HL-60 (cell line): ENCODE results near the gene CHCHD6.

ENCODE experiments used
- DNase-seq, 2 experiments: peaks; one replicate each; pipeline ENCODE4 v3.0.0-alpha.2; 2010 to 2020; ENCODE audit warnings: low read depth in 1 of 2, low spot score in 1 of 2
- H3K27ac ChIP-seq: fragments of 250-450 bp; sonication (Bioruptor Pico); replicated peaks from 2 replicates; pipeline ENCODE4 v1.5.1; 2020; ENCODE audit warnings: mild to moderate bottlenecking, moderate library complexity
- H3K27me3 ChIP-seq: fragments of 250-450 bp; sonication (Bioruptor Pico); 2 replicates; pipeline ENCODE4 v1.5.1; 2021; ENCODE audit warnings: mild to moderate bottlenecking, moderate library complexity; ENCODE audit not compliant: insufficient read depth, poor library complexity, severe bottlenecking
- H3K4me3 ChIP-seq: replicated peaks from 2 replicates; pipeline ENCODE4 v1.5.1; 2011; ENCODE audit warnings: mild to moderate bottlenecking, control low read depth, low read length; ENCODE audit not compliant: insufficient read depth
- GABPA ChIP-seq: IDR thresholded peaks from 2 replicates; pipeline ENCODE4 v1.6.1; 2012; ENCODE audit warnings: low read depth
- POLR2AphosphoS5 ChIP-seq: IDR thresholded peaks from 2 replicates; pipeline ENCODE4 v1.6.1; 2012; ENCODE audit warnings: low read depth
- SPI1 ChIP-seq: IDR thresholded peaks from 2 replicates; pipeline ENCODE4 v1.6.1; 2012; ENCODE audit warnings: low read depth, mild to moderate bottlenecking, borderline replicate concordance
- TF ChIP-seq, protein P1 (sequence below): IDR thresholded peaks from one replicate; pipeline ENCODE4 v1.5.1; 2011; ENCODE audit warnings: low read length, control low read depth, inconsistent platforms; ENCODE audit not compliant: insufficient read depth
- TF ChIP-seq, protein P2 (sequence below): IDR thresholded peaks from 2 replicates; pipeline ENCODE4 v1.6.1; 2012; ENCODE audit warnings: low read depth; ENCODE audit not compliant: insufficient replicate concordance

CHCHD6 gene

DNA sequence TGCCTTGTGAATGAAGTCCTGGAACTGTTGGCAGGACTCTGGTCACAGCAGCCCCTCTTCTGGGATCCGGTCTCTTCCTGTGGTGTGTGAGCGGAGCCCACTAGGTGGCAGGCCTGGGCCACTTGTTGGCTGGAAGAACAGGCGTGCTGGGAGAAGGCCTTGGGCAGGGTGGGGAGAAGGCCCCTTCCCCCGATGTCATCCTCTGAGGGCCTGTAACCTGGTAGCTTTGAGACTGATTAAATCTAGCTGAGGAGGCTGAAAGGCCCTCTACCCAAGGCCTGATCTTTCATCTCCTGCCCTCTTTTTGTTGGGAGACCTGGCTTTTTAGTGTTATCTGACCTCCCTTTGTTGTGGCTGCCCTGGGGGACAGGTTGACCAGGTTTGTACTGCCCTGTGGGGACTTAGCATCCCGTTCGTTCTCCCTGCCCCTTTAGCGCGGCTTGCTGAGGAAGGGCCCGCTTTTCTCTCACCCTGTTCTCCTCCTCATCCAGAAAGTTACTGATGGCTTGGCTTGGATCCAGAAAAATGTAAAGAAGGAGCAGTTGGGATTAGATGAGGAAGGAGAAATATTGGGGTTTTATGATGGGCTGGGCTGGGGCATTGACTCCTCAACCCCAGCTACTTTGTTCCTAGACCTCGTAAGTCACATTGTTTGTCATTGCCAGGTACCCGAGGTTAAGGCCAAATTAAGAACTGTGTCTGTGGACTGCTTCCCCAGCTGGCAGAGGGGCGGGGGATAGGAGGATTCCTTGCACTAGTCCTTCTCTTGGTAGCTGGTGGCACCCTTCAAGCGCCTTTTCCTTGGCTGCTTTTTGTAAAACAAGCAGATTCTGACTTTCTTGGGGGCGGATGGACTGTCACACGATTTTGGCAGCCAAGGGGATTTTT, 48.5 kb downstream of the CHCHD6 start:
- no peak overlapping the region for H3K27ac ChIP-seq
- H3K4me3 ChIP-seq = no peak overlapping the region
- peak; percentile 17 to 66 for DNase-seq
- TF ChIP-seq, protein P1, sequence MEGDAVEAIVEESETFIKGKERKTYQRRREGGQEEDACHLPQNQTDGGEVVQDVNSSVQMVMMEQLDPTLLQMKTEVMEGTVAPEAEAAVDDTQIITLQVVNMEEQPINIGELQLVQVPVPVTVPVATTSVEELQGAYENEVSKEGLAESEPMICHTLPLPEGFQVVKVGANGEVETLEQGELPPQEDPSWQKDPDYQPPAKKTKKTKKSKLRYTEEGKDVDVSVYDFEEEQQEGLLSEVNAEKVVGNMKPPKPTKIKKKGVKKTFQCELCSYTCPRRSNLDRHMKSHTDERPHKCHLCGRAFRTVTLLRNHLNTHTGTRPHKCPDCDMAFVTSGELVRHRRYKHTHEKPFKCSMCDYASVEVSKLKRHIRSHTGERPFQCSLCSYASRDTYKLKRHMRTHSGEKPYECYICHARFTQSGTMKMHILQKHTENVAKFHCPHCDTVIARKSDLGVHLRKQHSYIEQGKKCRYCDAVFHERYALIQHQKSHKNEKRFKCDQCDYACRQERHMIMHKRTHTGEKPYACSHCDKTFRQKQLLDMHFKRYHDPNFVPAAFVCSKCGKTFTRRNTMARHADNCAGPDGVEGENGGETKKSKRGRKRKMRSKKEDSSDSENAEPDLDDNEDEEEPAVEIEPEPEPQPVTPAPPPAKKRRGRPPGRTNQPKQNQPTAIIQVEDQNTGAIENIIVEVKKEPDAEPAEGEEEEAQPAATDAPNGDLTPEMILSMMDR = peak; percentile 63
- TF ChIP-seq GABPA = no peak
- H3K27me3 ChIP-seq = no peaks in the 10 kb centered on the region

DNA sequence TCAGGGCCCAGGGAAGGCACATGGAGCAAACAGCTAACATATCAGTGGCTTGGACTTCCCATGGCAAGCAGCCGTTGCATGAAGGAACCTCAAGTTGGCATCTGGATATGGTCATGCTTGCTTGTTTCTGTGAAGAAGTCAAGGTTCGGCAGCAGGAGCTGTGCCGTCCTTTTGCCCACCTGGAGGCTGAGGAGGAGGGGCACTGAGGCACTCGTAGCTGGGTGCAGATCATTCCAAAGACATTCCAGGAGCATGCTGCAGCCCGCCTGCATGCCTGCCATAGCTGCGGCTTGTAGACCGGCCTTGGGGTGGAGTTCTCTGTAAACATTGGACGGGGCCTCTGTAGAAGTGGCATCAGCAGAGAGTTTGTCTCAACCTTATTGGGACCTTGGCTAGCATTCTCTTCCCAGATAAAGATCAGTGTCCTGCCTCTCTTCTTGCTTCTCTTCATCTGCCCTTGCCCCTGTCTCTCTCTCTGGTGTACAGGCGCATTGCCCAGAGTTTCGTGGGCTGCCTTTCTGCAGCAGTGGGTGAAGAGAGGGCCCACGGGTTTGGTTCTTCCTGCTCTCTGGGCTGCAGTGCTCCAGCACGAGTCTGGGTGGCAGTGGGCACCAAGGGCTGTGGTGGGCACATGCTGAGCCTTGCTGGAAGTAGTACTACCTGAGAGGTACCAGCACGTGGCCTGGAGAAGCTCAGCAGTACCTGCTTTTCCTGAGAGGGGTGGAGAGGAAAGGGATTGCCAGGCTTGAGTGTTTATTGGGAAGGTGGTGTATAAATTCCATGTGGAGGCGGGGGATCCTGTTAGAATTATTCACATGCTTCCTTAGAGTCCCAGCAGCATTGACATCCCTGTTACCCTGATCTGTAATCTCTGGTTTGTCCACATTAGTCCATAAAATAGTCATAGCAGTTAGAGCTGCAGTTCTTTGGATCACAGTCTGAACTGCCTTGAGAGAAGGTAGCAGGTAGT, 49.4 kb downstream of the CHCHD6 start:
- Histone ChIP-seq H3K27me3 (no peaks in the 10 kb centered on the region), H3K4me3 (no peak overlapping the region), H3K27ac (no peak overlapping the region)
- DNase-seq = no peak
- TF ChIP-seq SPI1 (no peak), GABPA (no peak), POLR2AphosphoS5 (no peak)
- TF ChIP-seq, protein P2, sequence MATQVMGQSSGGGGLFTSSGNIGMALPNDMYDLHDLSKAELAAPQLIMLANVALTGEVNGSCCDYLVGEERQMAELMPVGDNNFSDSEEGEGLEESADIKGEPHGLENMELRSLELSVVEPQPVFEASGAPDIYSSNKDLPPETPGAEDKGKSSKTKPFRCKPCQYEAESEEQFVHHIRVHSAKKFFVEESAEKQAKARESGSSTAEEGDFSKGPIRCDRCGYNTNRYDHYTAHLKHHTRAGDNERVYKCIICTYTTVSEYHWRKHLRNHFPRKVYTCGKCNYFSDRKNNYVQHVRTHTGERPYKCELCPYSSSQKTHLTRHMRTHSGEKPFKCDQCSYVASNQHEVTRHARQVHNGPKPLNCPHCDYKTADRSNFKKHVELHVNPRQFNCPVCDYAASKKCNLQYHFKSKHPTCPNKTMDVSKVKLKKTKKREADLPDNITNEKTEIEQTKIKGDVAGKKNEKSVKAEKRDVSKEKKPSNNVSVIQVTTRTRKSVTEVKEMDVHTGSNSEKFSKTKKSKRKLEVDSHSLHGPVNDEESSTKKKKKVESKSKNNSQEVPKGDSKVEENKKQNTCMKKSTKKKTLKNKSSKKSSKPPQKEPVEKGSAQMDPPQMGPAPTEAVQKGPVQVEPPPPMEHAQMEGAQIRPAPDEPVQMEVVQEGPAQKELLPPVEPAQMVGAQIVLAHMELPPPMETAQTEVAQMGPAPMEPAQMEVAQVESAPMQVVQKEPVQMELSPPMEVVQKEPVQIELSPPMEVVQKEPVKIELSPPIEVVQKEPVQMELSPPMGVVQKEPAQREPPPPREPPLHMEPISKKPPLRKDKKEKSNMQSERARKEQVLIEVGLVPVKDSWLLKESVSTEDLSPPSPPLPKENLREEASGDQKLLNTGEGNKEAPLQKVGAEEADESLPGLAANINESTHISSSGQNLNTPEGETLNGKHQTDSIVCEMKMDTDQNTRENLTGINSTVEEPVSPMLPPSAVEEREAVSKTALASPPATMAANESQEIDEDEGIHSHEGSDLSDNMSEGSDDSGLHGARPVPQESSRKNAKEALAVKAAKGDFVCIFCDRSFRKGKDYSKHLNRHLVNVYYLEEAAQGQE = no peak
- TF ChIP-seq, protein P1 = no peak

DNA sequence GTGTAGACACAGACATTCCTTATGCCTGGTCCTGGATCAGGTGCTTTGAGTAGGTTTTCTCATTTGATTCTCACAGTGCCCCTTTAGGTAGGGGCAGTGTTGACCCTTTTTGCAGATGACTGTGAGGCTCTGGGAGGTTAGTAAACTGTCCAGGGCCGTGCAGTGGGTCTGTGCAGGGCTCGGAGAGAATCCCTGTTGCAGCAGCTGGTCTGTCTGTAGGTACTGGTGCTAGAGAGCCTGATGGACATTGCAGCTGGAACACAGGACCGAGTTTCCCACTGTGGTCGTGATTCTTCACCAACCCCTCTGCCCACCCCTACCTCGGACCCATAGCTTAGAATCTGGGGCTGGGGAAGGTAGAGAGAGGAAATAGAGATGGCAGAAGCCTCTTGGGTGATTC, 51.8 kb downstream of the CHCHD6 start:
- TF ChIP-seq GABPA (no peak), SPI1 (no peak), POLR2AphosphoS5 (no peak)
- TF ChIP-seq, protein P2 = no peak
- TF ChIP-seq, protein P1 = no peak
- Histone ChIP-seq H3K4me3 (no peak overlapping the region), H3K27ac (no peak overlapping the region), H3K27me3 (no peaks in the 10 kb centered on the region)
- DNase-seq = no peak
